Subcutaneous adipose tissue (tissue), 4 donors: ENCODE data around the gene PTK7. TPM values are rescaled to one million over a fixed set of nuclear protein-coding genes. Genes with fewer than 3 reads are reported as not detected.

Source experiments
- total RNA-seq, 4 donors: library from RNA; depleted of rRNA; stranded (reverse); fragments of >200 nt; gene quantifications; one replicate each; pipeline ENCODE4 v1.1.0, GENCODE V29; 2016
- TF ChIP-seq, protein P1 (sequence below): fragments of 450-650 bp; IDR thresholded peaks from one replicate; pipeline ENCODE4 v1.5.1; 2016; ENCODE audit warnings: low read depth, mild to moderate bottlenecking, control low read depth, antibody characterized with exemption, moderate library complexity

PTK7 gene
- total RNA-seq, 4 donors from 2014 or later, result 1.8 to 11.4 (median 3.6) TPM

DNA sequence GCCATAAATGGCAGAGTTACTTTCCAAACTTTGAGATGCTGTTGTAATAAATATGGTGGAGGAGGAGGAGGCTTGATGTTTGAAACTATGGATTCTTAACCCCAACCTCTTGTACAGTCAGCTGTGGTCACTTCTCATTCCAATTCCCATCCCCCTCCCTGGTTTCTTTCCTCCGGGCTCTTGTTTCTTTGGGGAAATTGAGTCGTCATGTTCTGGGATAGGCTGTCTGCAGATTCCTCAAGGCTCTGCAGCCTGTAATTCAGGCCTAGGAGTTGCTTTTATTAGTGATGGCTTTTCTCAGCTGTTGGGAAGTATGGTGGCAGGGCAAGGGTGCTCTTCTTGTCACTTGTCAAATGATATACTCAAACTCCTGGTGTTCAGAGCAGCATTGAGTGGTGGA, 2.6 kb downstream of the PTK7 start:
- TF ChIP-seq, protein P1, sequence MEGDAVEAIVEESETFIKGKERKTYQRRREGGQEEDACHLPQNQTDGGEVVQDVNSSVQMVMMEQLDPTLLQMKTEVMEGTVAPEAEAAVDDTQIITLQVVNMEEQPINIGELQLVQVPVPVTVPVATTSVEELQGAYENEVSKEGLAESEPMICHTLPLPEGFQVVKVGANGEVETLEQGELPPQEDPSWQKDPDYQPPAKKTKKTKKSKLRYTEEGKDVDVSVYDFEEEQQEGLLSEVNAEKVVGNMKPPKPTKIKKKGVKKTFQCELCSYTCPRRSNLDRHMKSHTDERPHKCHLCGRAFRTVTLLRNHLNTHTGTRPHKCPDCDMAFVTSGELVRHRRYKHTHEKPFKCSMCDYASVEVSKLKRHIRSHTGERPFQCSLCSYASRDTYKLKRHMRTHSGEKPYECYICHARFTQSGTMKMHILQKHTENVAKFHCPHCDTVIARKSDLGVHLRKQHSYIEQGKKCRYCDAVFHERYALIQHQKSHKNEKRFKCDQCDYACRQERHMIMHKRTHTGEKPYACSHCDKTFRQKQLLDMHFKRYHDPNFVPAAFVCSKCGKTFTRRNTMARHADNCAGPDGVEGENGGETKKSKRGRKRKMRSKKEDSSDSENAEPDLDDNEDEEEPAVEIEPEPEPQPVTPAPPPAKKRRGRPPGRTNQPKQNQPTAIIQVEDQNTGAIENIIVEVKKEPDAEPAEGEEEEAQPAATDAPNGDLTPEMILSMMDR, result no peak

DNA sequence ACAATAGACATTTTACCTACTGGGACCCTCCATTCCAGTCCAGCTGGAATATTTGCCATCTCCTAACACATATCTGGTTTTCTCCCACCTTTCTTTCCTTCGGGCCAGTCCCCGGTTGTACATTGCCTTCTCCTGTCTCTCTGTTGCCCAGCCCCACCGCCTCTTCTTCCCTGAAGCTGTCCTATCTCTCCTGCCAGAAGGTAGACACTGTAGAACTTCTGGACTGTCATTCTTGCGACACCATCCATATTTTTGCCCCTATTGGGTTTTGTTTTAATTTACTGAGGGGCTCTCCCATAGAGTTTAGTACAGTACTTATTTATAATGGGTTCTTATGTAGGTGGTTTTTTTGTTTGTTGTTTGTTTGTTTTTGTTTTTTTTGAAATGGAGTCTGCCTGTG, 4.9 kb downstream of the PTK7 start:
- TF ChIP-seq, protein P1, result no peak

DNA sequence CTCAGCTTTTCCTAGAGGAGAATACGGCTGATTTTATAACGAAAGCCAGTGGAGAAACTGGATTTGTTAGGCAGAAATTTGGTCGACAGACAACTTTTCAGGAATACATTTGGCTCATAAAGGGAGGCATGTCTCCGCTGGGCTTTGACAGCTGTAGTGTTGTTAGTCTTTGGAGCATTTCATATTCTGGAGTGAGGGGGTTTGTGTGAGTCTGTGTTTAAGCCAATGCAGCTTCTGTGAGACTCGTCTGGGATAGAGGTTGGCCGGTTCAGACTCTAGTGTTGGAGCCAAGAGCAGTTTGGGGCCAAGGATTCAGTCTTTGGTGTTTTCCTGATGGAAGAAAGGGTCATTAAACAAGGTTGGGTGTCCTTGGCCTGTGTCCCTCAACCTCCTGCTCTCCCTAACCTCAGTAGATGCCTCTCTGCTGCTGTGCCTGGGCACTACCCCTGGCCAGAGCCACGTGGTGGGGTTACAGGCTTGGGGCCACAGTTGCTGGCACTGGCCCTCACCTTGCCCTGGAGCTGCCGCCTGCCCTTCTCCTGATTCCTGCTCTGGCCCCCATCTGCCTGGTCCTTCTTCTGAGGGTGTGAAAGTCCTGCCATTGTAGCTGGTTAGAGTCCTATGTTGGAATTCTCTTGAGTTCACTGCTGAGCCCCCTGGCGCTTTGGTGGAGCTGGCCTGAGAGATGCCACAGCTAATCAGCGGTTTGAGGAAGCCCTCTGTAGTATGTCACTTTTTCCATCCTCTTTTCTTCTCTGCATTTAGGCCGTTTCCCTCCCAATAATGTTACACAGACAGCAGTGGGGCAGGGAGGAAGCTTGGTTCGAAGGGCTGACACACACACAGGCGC, 6.9 kb downstream of the PTK7 start:
- TF ChIP-seq, protein P1, result no peak

DNA sequence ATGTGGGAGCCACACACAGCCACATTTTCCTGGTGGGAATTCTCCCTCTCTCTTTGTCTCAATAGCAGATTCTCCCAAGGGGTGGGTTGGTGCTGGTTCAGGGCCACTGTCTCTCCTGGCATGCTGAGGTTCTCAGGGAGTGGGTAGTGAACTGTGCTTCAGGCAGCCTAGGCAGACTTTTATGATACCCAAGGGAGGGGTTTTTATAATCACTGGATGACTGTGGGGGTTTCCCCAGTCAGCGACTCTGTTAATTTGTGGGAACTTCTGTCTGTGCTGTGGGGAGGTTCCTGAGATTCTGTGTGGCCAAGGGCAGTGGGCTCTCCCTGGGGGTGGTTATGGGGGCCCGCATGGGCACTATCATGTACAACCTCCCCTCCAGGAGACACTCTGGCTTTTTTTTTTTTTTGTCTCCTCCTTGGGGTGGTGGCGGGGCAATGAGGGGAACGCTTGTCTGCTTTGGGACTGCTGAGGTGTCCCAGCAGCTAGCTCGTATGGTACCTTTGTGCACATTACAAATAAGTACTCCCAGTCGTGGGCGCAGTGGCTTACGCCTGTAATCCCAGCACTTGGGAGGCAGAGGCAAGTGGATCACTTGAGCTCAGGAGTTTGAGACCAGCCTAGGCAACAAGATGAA, 10.0 kb downstream of the PTK7 start:
- TF ChIP-seq, protein P1, result no peak

DNA sequence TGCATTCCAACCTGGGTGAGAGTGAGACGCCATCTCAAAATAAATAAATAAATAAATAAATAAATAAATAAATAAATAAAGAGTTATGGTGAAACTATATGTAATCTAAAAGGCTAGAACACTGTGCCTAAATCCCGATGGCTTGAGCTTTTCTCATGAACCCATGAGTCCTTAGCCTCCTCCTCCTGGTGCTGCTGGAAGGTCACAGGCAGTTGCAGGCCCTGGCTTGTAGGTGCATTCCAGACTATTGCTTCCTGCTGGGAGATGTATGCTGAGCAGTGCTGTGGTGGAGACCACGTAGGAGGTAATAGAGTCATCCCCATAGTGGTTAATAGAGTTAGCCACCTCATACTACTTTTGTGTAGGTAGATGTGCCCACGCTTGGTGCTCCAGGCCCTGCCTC, 12.5 kb downstream of the PTK7 start:
- TF ChIP-seq, protein P1, result no peak

DNA sequence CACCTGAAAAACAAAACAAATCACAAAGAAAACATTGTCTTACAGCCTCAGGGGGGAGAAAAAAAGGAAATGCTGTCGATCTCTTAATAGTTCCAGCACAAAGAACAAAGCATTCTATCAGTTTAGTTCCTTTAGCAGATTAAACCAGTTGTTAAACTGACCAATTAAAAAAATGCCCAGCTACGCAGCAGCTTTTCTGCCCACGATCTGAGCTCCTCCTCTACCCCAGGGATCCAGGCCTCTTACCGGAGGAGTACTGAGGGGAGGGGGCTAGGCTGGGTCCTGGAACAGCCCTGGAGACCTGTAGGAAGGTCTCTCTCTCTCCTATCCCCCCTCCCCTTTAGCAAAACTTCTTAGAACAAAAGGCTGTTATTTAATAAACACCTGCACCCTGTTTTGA, 13.4 kb downstream of the PTK7 start:
- TF ChIP-seq, protein P1, result no peak

DNA sequence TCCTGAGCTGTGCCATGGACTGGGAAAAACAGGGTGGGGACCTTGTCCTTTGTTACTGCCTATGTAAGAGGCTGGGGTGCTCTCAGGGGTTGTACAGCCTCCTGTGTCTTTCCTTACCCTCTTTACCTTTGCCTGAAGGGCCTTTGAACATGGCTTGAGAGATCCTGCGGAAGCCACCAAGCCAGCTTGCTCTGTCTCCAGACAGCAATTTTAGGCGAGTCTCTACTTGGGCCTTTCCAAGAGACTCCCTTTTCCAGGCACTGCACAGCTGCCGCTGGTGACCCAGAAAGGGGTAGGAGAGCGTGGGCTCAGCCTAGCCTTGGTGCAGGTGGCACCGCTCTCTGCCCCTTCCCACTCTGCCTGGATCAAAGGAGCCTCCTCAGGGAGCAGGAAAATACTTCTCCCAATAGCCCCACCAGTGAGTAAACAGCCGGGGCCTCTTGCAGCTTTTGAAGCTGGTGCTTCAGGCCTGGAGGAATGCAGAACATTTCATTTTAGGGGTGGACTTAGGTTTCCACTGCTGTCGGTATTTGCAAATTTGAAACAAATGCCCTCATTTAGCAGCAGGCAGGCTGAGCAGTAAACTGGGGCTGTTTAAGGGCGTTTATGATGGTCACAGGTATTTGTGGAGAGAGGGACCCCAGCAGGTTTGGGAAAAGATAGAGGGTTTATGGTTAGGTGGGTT, 13.9 kb downstream of the PTK7 start:
- TF ChIP-seq, protein P1, result no peak
